HG03432 (cell line): ENCODE data around the gene HLA-DRB5.
"Not testable (repeated sequence)": the region's sequence is repeated elsewhere in the genome, so short reads cannot be mapped to it uniquely, and the experiment has no call there.

Experiments
- ATAC-seq: cut with Tn5 transposase; IDR thresholded peaks from one replicate; pipeline ENCODE4 v1.9.1; 2021; ENCODE audit warnings: mild to moderate bottlenecking, moderate library complexity; ENCODE audit not compliant: unreplicated experiment

HLA-DRB5 gene

DNA sequence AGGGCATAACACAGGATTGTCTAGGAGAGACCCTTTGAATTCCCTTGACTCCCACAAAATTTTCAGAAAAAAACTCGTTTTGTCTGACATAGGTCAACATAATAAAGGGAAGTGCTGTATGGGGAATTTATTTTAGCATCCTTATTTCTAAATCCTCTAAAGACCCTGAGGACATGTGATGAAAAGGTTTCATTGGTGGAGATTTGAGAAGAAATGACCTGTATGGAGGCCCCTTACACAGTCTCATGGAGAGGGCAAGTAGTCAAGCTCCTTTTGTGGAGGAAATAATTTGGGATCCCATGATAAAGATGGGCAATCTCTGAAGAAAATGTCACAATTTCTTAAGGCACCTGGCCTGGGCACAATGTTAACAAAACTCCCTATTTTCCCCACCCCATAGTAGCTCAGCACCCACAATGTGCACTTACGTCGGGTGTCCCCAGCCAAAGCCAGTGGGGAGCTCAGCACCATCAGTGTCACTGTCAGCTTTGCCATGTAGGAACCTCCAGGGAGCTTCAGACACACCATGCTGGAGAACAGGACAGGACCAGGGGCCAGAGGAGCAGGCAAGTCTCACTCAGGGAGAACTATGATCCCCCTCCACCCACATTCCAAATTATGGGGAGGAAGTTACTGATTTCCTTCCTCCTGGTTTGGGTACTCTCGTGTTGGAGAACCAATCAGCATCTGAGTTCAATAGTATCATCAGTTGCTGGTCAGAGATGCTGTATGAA lies at the start of gene HLA-DRB5:
HLA-DRB5 (minus strand) TSS at position 591 of the 734 bp plus-strand sequence; CDS start at position 528, 63 bp downstream.
- ATAC-seq: peak; percentile 70

DNA sequence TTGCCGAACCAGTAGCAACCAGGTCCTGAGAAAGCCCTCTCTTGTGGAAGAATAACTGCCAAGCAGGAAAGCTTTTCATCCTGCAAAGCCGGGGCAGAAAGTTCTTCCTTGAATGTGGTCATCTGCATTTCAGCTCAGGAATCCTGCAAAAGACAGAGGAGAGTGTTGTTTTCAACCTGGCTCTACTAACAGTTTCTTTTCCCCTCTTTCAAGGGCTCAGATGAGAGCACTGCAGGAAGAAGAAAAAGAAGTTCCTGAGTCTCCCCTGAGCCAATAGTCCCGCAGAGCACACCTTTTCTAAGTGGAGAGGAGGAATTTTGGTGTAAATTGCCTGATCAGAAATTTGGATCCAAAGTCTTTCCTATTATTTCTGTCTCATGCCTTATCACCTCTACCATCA lies 48.9 kb upstream of the HLA-DRB5 start:
- ATAC-seq: no peak

DNA sequence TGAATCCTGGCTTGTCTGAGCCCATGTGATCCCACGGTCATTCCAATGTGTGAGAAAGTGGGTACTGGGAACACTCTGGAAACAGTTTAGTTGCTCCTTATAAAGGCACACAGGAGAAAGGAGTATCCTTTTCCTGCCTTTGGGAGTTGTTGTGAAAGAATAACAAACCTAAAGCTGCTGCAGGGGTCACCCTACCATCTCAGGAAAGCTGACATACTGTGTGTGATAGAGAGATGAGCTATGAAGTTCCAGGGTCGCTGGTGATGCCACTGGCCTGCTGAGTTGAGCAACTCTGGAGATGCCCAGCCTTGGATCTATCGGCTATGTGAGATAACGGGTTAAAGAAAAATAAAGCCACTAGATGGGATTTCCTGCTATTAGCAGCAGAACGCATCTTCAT lies 47.4 kb upstream of the HLA-DRB5 start:
- ATAC-seq: not testable (repeated sequence)

DNA sequence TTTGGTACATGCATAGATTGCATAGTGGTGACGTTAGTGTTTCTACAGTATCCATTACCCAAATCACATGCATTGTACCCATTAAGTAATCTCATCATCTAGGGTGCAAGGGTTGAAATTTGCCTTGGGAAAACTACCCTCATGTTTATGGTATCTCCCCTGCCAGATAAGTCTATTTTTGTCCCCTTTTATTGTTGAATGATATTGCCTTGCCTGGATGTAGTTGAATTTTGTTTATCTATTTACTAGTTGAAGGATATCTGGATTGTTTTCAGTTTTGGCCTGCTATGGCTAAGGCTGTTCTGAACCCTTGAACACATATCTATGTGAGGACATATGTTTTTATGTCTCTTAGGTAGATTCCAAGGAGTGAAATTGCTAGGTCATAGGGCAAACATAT lies 46.2 kb upstream of the HLA-DRB5 start:
- ATAC-seq: no peak

DNA sequence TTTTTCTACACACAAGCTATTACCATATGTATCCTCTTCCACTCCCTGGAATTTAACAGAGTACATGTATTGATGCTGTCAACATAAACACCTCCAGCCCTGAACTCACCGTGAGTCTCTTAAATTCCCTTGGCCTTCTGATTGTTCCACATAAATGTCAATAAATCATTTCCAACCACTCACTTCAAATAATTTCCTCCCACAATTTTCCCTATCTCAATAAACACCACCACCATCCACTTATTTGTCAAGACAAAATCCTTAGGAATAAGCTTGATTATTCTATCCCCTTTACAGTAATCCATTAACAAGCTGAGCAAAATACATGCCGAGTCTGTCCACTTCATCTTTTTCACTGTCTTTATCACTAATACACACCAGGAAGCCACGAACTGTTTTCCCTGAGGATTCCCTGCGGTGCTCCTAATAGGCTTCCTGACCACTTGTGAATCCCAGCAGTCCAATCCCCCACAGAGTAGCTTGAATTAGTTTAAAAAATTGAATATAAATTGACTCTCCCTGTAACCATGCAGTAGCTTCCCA lies 40.3 kb upstream of the HLA-DRB5 start:
- ATAC-seq: no peak

DNA sequence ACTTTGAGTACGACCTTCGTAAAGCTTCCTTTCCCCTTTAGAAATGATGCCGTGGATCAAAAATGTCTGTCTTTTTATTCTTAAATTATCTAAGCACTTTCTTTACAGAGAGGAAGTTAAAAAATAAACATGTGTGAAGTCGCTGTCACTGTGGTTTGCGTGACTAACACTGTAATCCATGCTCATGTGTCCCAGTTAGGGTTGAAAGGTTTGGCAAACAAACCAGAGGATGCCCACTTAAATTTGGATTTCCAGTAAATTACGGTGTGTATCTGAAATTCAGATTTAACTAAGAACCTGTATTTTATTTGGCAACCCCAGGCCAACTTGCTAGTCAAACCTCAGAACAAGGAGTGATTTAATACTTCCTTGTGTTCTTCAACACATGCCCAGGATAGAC lies 38.5 kb upstream of the HLA-DRB5 start:
- no peak for ATAC-seq

DNA sequence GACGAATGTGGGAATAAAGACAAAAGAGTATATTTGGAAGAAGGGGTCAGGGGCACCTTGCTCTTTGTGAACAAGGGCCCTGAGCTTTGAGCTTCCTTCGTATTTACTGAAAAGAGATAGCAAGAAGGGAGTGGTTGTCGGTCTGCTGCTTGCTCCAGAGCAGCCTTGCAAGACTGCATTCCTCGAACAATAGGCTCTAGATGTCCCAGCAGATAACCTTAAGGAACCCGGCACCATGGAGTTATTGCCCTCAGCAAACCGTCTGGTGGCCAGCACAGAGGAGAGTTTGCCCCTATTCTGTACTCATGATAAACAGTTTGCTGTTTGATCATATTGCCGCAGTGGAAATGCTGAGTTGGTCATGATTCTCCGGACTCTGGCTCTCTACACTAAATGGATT lies 36.9 kb upstream of the HLA-DRB5 start:
- ATAC-seq: no peak

DNA sequence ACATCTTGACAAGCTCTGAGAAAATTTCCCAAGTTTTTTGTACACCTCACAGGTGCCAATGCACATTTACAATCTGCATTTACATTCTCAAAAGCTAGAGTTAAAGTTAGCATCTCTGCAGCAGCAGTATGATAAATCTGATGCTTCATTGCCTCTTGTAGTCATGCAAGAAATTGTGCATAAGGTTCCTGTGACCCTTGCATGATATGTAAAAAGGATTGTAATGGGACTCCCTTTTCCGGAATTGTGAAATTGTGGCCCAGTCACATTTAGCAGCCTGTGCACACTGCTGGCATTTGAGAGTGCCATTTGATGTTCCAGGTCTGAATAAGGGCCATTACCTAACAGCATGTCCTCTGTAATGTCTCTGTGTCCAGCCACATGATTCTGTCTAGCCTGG lies 35.4 kb upstream of the HLA-DRB5 start:
- no peak for ATAC-seq

DNA sequence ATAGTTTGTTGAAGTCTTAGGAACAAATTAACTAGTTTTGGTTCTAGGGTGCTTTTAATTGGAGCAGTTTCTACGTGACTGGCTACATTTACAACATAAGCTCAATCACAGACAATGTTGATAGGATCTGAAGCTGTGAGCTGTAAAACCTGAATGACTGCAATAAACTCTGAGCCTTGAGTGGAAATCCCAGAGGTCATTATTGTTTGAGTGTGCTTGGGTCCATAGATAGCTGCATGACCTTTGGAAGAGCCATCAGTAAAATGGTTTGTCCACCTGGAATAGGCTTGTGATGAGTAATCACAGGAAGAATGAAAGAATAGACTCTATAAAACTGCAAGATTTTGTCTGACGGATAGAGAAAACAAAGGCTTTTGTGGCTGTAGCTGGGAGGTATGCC lies 32.9 kb upstream of the HLA-DRB5 start:
- ATAC-seq: no peak

DNA sequence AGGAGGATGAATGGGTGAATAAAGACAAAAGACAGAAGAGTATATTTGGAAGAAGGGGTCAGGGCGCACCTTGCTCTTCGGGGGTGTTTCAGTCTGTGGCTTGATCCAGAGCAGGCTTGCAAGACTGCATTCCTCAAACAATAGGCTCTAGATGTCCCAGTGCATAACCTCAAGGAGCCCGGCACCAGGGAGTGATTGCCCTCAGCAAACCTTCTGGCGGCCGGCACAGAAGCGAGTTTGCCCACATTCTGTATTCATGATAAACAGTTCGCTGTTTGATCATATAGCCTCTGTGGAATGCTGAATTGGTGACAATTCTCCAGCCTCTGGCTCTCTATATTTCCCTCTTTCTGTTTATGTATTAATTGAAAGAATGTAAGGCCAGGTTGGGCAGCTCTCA lies 29.7 kb upstream of the HLA-DRB5 start:
- ATAC-seq: no peak

DNA sequence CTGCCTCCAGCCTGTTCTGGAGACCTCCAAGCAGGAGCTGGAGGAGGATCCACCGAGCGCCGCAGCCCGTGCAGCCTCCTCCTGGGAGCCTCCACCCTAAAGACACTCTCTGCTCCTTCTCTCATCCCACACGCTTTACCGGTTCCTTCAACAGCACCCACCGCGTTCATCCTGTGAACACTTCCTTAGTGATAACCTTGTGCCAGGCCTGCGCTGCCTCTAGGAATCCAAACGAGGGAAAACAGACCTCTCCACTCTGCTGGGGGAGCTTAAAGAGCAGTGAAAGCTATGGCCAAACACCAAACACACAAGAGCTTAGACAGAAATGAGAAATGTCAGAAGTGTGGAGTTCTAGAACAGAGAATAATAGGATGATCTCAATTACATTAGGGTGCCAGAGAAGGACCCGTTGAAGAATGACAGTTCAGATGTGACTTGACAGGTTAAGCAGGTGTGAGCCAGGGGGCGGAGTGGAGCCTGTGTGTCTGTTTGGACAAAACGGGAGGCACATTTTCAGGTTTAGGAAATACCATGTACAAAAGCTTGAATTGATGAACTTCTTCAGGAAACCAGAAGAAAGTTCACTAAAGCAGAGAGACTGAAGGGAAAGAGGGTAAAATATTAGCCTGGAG lies 28.5 kb upstream of the HLA-DRB5 start:
- no peak for ATAC-seq

DNA sequence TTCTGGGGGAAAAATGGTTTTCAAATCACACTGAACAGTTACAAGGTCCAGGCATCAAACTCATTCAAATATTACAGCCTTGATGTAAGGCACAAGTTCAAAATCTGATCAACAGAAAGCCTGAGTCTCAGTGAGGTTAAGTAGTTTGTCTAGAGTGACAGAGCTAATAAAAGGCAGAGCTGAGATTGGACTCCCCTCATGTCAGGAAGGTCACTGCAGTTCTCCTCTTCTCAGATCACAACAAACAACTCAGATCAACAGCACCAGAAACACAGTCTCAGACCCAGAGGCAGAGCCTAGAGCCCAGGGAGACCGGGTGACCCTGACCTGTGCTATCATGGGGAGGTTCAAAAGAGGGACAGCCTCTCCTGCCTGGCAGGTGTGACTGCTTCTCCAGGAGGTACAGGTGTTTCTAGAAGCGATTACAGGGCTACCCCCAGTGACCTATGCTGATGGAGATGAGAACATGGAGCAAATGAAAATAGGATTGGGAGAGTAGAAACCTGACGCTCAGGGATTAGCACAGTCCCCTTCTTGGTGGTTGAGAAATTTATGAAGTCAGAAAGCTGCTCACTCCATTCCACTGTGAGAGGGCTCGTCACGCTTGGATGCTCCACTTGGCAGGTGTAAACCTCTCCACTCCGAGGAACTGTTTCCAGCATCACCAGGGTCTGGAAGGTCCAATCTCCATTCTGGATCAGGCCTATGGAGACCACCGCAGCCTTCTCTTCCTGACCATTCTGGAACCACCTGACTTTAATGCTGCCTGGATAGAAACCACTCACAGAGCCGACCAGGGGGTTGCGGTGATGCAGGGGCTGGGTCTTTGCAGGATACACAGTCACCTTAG lies 24.3 kb upstream of the HLA-DRB5 start:
- ATAC-seq: no peak

DNA sequence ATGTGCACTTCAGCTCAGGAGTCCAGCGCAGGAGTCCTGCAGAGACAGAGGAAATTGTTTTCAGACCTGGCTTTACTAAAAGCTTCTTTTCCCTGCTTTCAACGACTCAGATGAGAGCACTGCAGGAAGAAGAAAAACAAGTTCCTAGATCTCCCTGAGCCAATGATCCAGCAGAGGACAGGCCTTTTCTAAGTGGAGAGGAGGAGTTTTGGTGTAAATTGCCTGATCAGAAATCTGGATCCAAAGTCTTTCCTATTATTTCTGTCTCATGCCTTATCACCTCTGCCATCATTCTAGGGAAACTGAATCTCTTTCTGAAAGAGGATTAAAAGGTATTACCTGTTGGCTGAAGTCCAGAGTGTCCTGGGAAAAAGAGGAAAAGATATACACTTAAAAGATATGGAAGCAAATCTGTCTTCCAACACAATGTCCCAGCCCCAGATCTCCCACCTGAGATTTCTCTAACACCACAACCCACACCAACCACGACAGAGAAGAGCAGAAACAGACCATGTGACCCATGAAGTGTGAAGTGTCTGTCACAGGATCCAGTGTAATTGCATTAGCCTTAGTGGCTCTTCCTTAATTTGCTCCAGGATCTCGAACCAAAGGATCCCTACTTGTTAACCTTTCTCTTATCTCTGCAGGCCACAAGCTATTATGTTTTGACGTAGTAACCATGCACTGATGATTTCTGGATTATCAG lies 23.1 kb upstream of the HLA-DRB5 start:
- no peak for ATAC-seq

DNA sequence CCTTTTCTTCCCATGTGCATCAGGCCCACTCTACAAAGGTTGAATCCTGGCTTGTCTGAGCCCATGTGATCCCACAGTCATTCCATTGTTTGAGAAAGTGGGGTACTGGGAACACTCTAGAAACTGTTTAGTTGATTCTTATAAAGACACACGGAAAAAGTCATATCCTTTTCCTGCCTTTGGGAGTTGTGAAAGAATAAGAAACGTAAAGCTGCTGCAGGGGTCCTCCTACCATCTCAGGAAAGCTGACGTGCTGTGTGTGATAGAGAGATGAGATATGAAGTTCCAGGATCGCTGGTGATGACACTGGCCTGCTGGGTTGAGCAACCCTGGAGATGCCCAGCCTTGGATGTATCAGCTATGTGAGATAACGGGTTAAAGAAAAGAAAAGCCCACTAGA lies 21.3 kb upstream of the HLA-DRB5 start:
- ATAC-seq: no peak

DNA sequence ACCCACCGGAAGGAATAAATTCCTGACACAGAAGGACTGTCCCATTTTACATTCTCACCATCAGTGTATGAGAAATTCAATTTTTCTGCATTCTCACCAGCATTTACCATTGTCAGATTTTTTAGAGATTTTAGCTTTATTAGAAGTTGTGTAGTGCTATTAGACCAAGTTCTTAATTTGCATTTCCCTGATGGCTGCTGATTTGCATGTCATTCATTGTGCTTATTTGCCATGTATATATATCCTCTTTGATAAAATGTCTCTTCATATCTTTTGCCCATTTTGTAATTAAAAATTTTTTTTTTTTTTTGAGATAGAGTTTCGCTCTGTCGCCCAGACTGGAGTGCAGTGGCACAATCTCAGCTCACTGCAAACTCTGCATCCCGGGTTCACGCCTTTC lies 9.8 kb upstream of the HLA-DRB5 start:
- no peak for ATAC-seq

DNA sequence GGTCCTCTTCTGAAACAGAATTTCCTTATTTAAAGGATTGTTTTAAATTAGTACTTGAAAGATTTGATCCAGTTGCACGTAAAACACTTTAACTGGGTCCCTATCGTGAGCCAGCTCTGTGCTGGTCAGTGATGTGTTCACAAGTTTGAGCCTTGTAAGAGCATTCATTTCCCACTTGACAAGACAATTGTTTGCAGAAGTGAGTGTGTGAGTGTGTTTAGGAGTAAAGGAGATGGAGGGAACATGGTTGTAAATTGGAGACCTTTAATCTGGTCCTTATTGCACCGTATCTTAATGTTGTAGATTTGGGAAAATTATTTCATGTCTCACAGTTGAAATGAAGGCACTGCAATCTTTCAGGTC lies 325 bp upstream of the HLA-DRB5 start:
- ATAC-seq: peak; percentile 42

DNA sequence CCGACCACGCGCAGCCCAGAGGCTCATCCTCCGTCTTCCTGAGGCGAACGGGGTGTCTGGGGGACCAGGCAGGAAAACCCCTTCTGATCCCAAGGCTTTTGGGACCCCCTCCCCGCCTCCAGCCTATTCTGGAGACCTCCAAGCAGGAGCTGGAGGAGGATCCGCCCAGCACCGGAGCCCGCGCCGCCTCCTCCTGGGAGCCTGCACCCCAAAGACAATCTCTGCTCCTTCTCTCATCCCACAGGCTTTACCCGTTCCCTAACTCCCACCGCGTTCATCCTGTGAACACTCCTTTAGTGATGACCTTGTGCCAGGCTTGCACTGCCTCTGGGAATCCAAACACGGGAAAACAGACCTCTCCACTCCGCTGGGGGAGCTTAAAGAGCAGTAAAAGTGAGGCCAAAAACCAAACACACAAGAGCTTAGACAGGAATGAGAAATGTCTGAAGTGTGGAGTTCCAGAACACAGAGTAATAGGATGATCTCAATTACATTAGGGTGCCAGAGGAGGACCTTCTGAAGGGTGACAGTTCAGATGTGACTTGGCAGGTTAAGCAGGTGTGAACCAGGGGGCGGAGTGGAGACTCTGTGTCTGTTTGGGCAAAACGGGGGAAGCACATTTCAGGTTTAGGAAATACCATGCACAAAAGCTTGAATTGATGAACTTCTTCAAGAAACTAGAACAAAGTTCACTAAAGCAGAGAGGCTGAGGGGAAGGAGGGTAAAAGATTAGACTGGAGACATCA lies 7.6 kb downstream of the HLA-DRB5 start:
- no peak for ATAC-seq

DNA sequence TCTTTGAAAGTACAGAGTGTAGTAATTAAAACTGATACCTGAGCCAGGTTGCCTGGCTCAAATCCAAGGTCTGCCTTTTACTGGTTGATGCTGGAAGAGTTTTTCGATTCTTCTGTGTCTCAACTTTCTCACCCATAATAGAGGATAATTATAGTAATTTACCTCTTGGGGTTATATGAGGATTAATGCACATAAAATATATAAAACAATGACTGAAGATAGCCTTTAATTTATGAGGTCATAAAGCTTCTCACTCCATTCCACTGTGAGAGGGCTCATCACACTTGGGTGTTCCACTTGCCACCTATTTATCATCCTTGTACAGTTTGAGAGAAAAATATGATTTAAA lies 10.2 kb downstream of the HLA-DRB5 start:
- ATAC-seq: no peak

DNA sequence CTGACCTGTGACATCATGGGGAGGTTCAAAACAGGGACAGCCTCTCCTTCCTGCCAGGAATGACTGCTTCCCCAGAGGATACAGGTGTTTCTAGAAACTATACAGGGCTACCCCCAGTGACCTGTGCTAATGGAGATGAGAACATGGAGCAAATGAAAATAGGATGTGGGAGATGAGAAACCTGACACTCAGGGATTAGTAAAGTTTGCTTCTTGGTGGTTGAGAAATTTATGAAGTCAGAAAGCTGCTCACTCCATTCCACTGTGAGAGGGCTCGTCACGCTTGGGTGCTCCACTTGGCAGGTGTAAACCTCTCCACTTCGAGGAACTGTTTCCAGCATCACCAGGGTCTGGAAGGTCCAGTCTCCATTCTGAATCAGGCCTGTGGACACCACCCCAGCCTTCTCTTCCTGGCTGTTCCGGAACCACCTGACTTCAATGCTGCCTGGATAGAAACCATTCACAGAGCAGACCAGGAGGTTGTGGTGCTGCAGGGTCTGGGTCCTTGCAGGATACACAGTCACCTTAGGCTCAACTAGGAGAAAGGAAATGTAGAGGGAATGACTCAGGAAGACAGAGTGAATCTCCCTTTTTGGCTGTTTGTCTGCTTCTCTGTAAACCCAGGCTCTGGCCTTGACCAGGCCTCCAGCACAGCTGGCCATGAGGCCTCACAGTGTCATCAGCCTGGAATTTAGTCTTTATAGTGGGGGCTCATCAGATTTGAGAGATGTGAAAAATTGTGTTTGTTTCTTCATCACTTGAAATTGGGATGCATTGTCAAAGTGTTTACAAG lies 10.8 kb downstream of the HLA-DRB5 start:
- no peak for ATAC-seq
